Measurements from ENCODE around the gene CYP26C1.

DNA sequence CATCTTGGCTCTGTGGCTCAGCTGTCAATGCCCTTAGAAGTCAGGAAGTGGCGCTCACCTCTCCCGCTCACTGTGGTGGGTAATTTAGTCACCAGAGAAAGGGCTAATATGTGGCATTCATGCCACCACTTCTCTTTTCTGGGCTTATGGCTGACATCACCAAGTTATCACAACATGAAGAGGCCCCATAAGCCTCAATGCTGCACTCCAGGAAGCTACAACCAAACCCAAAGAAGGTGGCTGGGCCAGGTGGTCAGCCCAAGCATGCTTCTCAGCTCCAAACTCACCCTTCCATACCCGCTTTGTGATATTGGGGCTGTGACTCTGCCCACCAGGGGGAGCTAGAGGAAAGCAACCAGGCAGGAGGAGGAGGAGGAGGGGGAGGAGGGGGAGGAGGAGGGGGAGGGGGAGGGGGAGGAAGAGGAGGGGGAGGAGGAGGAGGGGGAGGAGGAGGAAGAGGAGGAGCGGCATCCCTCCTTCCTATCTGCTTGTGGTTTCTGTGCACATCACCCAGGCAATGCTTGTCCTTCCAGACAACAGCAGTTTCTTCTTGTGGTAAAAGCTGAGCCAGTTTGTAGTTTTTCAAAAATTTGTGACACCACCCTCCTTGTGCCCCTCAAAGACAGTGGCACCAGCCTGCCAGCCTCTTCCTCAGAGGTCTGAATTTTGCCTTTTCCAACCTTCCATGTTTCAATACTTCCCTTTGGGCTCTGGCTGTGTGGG, 55.2 kb downstream of the CYP26C1 start:
- TF ChIP-seq, protein P1, sequence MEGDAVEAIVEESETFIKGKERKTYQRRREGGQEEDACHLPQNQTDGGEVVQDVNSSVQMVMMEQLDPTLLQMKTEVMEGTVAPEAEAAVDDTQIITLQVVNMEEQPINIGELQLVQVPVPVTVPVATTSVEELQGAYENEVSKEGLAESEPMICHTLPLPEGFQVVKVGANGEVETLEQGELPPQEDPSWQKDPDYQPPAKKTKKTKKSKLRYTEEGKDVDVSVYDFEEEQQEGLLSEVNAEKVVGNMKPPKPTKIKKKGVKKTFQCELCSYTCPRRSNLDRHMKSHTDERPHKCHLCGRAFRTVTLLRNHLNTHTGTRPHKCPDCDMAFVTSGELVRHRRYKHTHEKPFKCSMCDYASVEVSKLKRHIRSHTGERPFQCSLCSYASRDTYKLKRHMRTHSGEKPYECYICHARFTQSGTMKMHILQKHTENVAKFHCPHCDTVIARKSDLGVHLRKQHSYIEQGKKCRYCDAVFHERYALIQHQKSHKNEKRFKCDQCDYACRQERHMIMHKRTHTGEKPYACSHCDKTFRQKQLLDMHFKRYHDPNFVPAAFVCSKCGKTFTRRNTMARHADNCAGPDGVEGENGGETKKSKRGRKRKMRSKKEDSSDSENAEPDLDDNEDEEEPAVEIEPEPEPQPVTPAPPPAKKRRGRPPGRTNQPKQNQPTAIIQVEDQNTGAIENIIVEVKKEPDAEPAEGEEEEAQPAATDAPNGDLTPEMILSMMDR (CRISPR knock-in tag; IDR thresholded peaks at IDR 0.05) = peak; percentile 77
- TF ChIP-seq EZH2 (conservative IDR thresholded peaks at IDR 0.05; ENCODE audit: low read depth, low read length) (no peak), JUNB (CRISPR knock-in tag; IDR thresholded peaks at IDR 0.05; ENCODE audit: borderline replicate concordance) (no peak), YY1 (IDR thresholded peaks at IDR 0.05; ENCODE audit: insufficient read depth, insufficient replicate concordance, low read depth, low read length) (no peak)
- TF ChIP-seq, protein P2, sequence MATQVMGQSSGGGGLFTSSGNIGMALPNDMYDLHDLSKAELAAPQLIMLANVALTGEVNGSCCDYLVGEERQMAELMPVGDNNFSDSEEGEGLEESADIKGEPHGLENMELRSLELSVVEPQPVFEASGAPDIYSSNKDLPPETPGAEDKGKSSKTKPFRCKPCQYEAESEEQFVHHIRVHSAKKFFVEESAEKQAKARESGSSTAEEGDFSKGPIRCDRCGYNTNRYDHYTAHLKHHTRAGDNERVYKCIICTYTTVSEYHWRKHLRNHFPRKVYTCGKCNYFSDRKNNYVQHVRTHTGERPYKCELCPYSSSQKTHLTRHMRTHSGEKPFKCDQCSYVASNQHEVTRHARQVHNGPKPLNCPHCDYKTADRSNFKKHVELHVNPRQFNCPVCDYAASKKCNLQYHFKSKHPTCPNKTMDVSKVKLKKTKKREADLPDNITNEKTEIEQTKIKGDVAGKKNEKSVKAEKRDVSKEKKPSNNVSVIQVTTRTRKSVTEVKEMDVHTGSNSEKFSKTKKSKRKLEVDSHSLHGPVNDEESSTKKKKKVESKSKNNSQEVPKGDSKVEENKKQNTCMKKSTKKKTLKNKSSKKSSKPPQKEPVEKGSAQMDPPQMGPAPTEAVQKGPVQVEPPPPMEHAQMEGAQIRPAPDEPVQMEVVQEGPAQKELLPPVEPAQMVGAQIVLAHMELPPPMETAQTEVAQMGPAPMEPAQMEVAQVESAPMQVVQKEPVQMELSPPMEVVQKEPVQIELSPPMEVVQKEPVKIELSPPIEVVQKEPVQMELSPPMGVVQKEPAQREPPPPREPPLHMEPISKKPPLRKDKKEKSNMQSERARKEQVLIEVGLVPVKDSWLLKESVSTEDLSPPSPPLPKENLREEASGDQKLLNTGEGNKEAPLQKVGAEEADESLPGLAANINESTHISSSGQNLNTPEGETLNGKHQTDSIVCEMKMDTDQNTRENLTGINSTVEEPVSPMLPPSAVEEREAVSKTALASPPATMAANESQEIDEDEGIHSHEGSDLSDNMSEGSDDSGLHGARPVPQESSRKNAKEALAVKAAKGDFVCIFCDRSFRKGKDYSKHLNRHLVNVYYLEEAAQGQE (IDR thresholded peaks at IDR 0.05; ENCODE audit: borderline replicate concordance in 1 of 2, low read depth in 1 of 2, low read length in 2 of 2) = no peak
- TF ChIP-seq, protein P3, sequence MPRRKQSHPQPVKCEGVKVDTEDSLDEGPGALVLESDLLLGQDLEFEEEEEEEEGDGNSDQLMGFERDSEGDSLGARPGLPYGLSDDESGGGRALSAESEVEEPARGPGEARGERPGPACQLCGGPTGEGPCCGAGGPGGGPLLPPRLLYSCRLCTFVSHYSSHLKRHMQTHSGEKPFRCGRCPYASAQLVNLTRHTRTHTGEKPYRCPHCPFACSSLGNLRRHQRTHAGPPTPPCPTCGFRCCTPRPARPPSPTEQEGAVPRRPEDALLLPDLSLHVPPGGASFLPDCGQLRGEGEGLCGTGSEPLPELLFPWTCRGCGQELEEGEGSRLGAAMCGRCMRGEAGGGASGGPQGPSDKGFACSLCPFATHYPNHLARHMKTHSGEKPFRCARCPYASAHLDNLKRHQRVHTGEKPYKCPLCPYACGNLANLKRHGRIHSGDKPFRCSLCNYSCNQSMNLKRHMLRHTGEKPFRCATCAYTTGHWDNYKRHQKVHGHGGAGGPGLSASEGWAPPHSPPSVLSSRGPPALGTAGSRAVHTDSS (CRISPR knock-in tag; conservative IDR thresholded peaks at IDR 0.05) = no peak
- TF ChIP-seq, protein P4, sequence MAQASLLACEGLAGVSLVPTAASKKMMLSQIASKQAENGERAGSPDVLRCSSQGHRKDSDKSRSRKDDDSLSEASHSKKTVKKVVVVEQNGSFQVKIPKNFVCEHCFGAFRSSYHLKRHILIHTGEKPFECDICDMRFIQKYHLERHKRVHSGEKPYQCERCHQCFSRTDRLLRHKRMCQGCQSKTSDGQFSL (CRISPR knock-in tag; IDR thresholded peaks at IDR 0.05) = no peak
